HL-60 (cell line): ENCODE results near the gene PDE4C.

Source experiments
- GABPA ChIP-seq: IDR thresholded peaks from 2 replicates; pipeline ENCODE4 v1.6.1; 2012; ENCODE audit warnings: low read depth
- POLR2AphosphoS5 ChIP-seq: IDR thresholded peaks from 2 replicates; pipeline ENCODE4 v1.6.1; 2012; ENCODE audit warnings: low read depth
- TF ChIP-seq, protein P1 (sequence below): IDR thresholded peaks from 2 replicates; pipeline ENCODE4 v1.6.1; 2012; ENCODE audit warnings: low read depth; ENCODE audit not compliant: insufficient replicate concordance
- TF ChIP-seq, protein P2 (sequence below): IDR thresholded peaks from one replicate; pipeline ENCODE4 v1.5.1; 2011; ENCODE audit warnings: low read length, control low read depth, inconsistent platforms; ENCODE audit not compliant: insufficient read depth

DNA sequence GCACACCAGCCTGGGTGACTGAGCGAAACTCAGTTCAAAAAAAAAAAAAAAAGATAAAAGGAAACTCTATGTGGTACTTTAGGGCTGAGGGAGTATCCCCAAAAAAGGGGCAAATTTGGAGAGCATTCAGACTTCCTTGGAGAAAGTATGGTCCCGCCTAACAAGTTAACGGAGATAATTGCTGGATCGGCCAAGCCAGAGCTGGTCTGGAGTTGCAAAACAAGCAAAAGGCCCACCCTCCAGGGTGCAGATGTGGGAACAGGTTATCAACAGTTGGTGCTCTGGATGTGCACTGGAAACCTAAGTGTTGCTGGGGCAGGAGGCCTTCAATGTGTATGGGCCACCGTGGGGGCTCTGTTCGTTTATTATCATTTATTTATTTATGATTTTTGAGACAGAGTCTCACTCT, 45.2 kb upstream of the PDE4C start:
- TF ChIP-seq, protein P1, sequence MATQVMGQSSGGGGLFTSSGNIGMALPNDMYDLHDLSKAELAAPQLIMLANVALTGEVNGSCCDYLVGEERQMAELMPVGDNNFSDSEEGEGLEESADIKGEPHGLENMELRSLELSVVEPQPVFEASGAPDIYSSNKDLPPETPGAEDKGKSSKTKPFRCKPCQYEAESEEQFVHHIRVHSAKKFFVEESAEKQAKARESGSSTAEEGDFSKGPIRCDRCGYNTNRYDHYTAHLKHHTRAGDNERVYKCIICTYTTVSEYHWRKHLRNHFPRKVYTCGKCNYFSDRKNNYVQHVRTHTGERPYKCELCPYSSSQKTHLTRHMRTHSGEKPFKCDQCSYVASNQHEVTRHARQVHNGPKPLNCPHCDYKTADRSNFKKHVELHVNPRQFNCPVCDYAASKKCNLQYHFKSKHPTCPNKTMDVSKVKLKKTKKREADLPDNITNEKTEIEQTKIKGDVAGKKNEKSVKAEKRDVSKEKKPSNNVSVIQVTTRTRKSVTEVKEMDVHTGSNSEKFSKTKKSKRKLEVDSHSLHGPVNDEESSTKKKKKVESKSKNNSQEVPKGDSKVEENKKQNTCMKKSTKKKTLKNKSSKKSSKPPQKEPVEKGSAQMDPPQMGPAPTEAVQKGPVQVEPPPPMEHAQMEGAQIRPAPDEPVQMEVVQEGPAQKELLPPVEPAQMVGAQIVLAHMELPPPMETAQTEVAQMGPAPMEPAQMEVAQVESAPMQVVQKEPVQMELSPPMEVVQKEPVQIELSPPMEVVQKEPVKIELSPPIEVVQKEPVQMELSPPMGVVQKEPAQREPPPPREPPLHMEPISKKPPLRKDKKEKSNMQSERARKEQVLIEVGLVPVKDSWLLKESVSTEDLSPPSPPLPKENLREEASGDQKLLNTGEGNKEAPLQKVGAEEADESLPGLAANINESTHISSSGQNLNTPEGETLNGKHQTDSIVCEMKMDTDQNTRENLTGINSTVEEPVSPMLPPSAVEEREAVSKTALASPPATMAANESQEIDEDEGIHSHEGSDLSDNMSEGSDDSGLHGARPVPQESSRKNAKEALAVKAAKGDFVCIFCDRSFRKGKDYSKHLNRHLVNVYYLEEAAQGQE, result no peak
- TF ChIP-seq, protein P2, sequence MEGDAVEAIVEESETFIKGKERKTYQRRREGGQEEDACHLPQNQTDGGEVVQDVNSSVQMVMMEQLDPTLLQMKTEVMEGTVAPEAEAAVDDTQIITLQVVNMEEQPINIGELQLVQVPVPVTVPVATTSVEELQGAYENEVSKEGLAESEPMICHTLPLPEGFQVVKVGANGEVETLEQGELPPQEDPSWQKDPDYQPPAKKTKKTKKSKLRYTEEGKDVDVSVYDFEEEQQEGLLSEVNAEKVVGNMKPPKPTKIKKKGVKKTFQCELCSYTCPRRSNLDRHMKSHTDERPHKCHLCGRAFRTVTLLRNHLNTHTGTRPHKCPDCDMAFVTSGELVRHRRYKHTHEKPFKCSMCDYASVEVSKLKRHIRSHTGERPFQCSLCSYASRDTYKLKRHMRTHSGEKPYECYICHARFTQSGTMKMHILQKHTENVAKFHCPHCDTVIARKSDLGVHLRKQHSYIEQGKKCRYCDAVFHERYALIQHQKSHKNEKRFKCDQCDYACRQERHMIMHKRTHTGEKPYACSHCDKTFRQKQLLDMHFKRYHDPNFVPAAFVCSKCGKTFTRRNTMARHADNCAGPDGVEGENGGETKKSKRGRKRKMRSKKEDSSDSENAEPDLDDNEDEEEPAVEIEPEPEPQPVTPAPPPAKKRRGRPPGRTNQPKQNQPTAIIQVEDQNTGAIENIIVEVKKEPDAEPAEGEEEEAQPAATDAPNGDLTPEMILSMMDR, result no peak
- TF ChIP-seq POLR2AphosphoS5 (no peak), GABPA (no peak)
